Activated B cell treated with CpG ODN at 0.5 μM for 24 hours (primary cell): ENCODE measurements around the gene HAVCR2. TPM values are rescaled to one million over a fixed set of nuclear protein-coding genes. Genes with fewer than 3 reads are reported as not detected.
A peak's percentile ranks its signal among the peaks of the same experiment; 100 is the strongest.

Experiments
- ATAC-seq: fragments of 200-7000 bp; cut with Tn5 transposase; one replicate; pipeline ENCODE4 v1.10.0; 2021; ENCODE audit warnings: low read depth, mild to moderate bottlenecking, moderate library complexity
- CTCF ChIA-PET: fragments of 350-600 bp; sonication (Branson Sonifier 250); formaldehyde crosslinking; loops from one replicate; lab custom pipeline; 2021; ENCODE audit warnings: antibody characterized with exemption; lab: Charles Lee
- POLR2A ChIA-PET: fragments of 350-600 bp; sonication (Branson Sonifier 250); formaldehyde crosslinking; loops from one replicate; lab custom pipeline; 2021; ENCODE audit warnings: antibody characterized with exemption; lab: Charles Lee
- DNase-seq: peaks from one replicate; pipeline ENCODE4 v3.0.0; 2022
- H3K27ac Mint-ChIP-seq: one replicate; pipeline ENCODE4 v1.8.0; 2020; ENCODE audit warnings: mixed read lengths
- H3K27me3 Mint-ChIP-seq: one replicate; pipeline ENCODE4 v1.8.0; 2021; ENCODE audit warnings: mixed read lengths
- H3K36me3 Mint-ChIP-seq: one replicate; pipeline ENCODE4 v1.8.0; 2021; ENCODE audit warnings: low read depth, mixed read lengths
- H3K4me1 Mint-ChIP-seq: one replicate; pipeline ENCODE4 v1.8.0; 2021; ENCODE audit warnings: mixed read lengths
- H3K4me3 Mint-ChIP-seq: one replicate; pipeline ENCODE4 v1.8.0; 2020; ENCODE audit warnings: mild to moderate bottlenecking, mixed read lengths
- H3K9me3 Mint-ChIP-seq: one replicate; pipeline ENCODE4 v1.8.0; 2020; ENCODE audit warnings: mixed read lengths
- intact Hi-C: fragments of 100-400 bp; cut with micrococcal nuclease; formaldehyde crosslinking; loops from one replicate; pipeline ENCODE4 v1.15.1; 2024
- total RNA-seq: library from RNA; stranded (reverse); gene quantifications from 2 replicates; pipeline ENCODE4 v1.2.3, GENCODE V29; 2022
- TF ChIP-seq, protein P1 (sequence below): fragments of 200-600 bp; IDR thresholded peaks from one replicate; pipeline ENCODE4 v1.8.0; 2022; ENCODE audit warnings: antibody characterized with exemption, mild to moderate bottlenecking

HAVCR2 gene
- total RNA-seq, 1 donor from 2014 or later: 0.84 TPM

DNA sequence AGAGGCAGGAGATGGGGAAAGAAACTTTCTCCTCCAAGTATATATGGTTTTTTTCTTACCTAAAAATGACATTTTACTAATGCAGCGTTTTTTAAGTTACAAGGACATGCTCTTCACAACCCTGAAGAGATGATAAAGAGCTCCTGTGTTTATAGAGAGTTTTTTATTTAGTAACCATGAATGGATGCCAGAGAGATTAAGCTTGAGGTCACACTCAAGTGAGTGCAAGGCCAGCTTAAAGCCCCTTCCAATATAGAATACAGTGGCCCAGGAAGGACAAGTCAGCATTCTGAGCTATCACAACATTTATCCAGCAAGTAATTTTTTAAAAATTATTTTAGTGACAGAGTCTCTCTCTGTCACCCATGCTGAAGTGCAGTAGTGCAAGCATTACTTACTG, 6.7 kb upstream of the HAVCR2 start:
- Mint-ChIP-seq H3K27me3 (no peaks in the 10 kb centered on the region), H3K4me1 (peaks cover 1% of the 10 kb centered on the region), H3K36me3 (no peaks in the 10 kb centered on the region), H3K27ac (no peak overlapping the region), H3K4me3 (no peak overlapping the region), H3K9me3 (no peaks in the 10 kb centered on the region)
- ATAC-seq (no peak), DNase-seq (no peak)
- TF ChIP-seq, protein P1, sequence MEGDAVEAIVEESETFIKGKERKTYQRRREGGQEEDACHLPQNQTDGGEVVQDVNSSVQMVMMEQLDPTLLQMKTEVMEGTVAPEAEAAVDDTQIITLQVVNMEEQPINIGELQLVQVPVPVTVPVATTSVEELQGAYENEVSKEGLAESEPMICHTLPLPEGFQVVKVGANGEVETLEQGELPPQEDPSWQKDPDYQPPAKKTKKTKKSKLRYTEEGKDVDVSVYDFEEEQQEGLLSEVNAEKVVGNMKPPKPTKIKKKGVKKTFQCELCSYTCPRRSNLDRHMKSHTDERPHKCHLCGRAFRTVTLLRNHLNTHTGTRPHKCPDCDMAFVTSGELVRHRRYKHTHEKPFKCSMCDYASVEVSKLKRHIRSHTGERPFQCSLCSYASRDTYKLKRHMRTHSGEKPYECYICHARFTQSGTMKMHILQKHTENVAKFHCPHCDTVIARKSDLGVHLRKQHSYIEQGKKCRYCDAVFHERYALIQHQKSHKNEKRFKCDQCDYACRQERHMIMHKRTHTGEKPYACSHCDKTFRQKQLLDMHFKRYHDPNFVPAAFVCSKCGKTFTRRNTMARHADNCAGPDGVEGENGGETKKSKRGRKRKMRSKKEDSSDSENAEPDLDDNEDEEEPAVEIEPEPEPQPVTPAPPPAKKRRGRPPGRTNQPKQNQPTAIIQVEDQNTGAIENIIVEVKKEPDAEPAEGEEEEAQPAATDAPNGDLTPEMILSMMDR: no peak
- intact Hi-C loops: no loop called here
- ChIA-PET POLR2A (no interaction called here), CTCF (no interaction called here)

DNA sequence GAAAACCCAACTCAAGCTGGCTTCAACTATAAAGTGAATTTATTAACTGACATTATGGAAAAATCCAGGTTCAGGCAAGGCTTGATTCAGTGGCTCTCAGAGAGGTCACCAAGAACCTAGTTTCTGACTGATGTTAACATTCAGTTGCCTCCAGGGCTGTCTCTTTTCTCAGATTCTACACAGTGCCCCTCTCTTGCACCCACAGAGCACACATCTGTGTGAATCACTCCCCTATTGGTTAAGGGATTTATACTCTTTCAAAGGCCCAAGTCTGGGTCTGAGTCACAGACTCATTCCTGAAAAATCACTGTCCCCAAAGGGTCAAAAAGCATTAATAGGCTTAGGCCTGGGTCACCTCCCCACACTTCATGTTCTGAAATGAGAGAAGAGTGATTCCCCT, 6.2 kb upstream of the HAVCR2 start:
- H3K4me3 Mint-ChIP-seq: no peak overlapping the region
- no peaks in the 10 kb centered on the region for H3K36me3 Mint-ChIP-seq
- ATAC-seq (no peak), DNase-seq (no peak)
- H3K27ac Mint-ChIP-seq: no peak overlapping the region
- CTCF ChIA-PET: no interaction called here
- TF ChIP-seq, protein P1: no peak
- H3K4me1 Mint-ChIP-seq: peaks cover 2% of the 10 kb centered on the region
- H3K27me3 Mint-ChIP-seq: no peaks in the 10 kb centered on the region
- no peaks in the 10 kb centered on the region for H3K9me3 Mint-ChIP-seq
- POLR2A ChIA-PET: no interaction called here
- intact Hi-C loops: no loop called here

DNA sequence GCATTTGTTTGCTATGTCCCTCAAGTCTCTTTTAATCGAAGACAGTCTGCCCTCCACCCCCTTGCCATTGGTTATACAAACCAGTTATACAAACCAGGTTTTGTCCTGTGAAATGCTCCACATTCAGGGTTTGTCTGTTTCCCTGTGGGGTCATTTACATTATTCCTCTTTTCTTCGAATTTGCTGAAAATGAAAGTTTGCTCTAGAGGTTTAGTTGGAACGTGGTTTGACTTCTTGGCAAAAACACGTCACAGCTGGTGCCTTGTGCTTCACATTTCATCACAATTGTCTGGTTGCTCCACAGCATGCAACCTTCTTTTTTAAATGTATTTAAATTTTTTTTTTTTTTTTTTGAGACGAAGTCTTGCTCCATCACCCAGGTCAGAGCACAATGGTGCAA, 4.2 kb upstream of the HAVCR2 start:
- Mint-ChIP-seq H3K4me3 (no peak overlapping the region), H3K4me1 (peaks cover 21% of the 10 kb centered on the region), H3K27me3 (no peaks in the 10 kb centered on the region), H3K36me3 (no peaks in the 10 kb centered on the region), H3K9me3 (no peaks in the 10 kb centered on the region), H3K27ac (no peak overlapping the region)
- TF ChIP-seq, protein P1: no peak
- ChIA-PET POLR2A (no interaction called here), CTCF (no interaction called here)
- intact Hi-C loops: no loop called here
- ATAC-seq (no peak), DNase-seq (no peak)

DNA sequence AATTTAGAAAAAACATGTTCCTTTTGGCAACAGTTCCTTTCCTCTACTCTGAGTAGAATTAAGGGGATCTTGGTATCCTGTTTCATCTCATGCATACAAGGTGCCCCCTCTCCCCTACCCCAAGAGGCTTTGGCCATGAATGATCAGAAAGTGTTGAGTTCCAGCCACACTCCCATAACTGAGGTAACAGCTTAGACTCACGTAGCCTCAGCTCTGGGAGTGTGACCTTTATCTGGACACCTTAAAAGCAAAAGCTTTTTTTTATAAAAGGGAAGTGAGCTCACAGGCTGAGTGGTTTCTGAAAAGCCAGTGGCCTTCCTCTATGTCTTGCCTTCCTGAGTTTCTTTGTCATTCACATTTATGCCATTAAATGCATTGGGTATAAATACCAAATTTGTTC, 900 bp upstream of the HAVCR2 start:
- Mint-ChIP-seq H3K4me3 (peak overlapping the region; percentile 71), H3K4me1 (peaks cover 35% of the 10 kb centered on the region), H3K36me3 (no peaks in the 10 kb centered on the region), H3K9me3 (no peaks in the 10 kb centered on the region), H3K27ac (peak overlapping the region; percentile 89), H3K27me3 (no peaks in the 10 kb centered on the region)
- POLR2A ChIA-PET: interaction anchor here (2.5 kb wide), 1 partner anchor 33 kb away, joined by 18 read pairs; the partner anchor contains the start of gene MED7
- CTCF ChIA-PET: no interaction called here
- ATAC-seq (peak; percentile 65), DNase-seq (no peak)
- TF ChIP-seq, protein P1: no peak
- intact Hi-C loops: loop anchor here (1.0 to 10.0 kb wide), 2 partner anchors 33 to 195 kb away; partner anchors contain the start of gene MED7

DNA sequence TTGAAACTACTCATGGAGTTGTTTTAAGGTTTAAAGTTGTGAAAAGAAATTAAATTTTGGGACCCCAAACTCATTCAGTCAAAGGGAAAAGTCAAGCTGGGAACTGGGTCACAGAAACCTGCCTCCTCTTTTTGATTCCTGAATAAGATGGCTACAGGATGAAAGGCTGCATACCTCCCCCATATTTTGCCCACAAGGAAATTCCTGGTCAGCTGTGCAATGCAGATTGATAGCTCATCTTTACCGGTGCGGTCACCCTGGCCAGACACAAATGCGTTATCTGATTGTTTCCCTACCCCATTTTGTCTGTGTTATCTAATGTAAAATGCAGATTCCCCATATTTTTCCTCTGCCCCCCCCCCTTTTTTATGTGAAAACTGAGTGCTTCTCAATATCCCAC, 1.3 kb downstream of the HAVCR2 start:
- H3K36me3 Mint-ChIP-seq: no peaks in the 10 kb centered on the region
- DNase-seq (no peak), ATAC-seq (no peak)
- TF ChIP-seq, protein P1: no peak
- no peaks in the 10 kb centered on the region for H3K9me3 Mint-ChIP-seq
- POLR2A ChIA-PET: no interaction called here
- H3K27ac Mint-ChIP-seq: no peak overlapping the region
- CTCF ChIA-PET: no interaction called here
- intact Hi-C loops: loop anchor here (10.0 kb wide), 1 partner anchor 193 kb away; no protein-coding TSS in a partner anchor
- H3K27me3 Mint-ChIP-seq: no peaks in the 10 kb centered on the region
- peaks cover 35% of the 10 kb centered on the region for H3K4me1 Mint-ChIP-seq
- no peak overlapping the region for H3K4me3 Mint-ChIP-seq
